H1 (cell line): ENCODE data around the gene PLIN4. TPM values are rescaled to one million over a fixed set of nuclear protein-coding genes. Genes with fewer than 3 reads are reported as not detected.

ENCODE experiments used
- CTCF ChIA-PET: fragments of 300-600 bp; sonication (Branson Sonifier 250); formaldehyde crosslinking; loops from one replicate; lab custom pipeline; 2021; ENCODE audit not compliant: partially characterized antibody; lab: Charles Lee
- POLR2A ChIA-PET: fragments of 300-600 bp; sonication (Branson Sonifier 250); formaldehyde crosslinking; loops from one replicate; lab custom pipeline; 2021; ENCODE audit warnings: inconsistent platforms; ENCODE audit not compliant: partially characterized antibody; lab: Charles Lee
- DNase-seq, 2 experiments: peaks; one replicate each; pipeline versions ENCODE4 v3.0.0 to v3.0.0-alpha.2; 2010 to 2022; ENCODE audit warnings: low spot score in 2 of 2, low read depth in 1 of 2, mixed read lengths in 1 of 2
- FAIRE-seq: peaks from 2 replicates; lab custom pipeline; 2011; peaks lifted over from hg19 to GRCh38; lab: Jason Lieb, UNC
- H2AFZ ChIP-seq: 2 replicates; pipeline ENCODE4 v1.8.1; 2012; ENCODE audit warnings: low read length, inconsistent platforms
- H2AK5ac ChIP-seq: 2 replicates; pipeline ENCODE4 v1.6.1; 2013; ENCODE audit warnings: low read depth, low read length
- H2BK120ac ChIP-seq: replicated peaks from 2 replicates; pipeline ENCODE3; 2013; ENCODE audit warnings: low read depth, low read length, inconsistent platforms
- H2BK12ac ChIP-seq: 2 replicates; pipeline ENCODE4 v1.6.1; 2013; ENCODE audit warnings: low read depth, low read length
- H2BK15ac ChIP-seq: 2 replicates; pipeline ENCODE4 v1.6.1; 2013; ENCODE audit warnings: low read length
- H2BK20ac ChIP-seq: 2 replicates; pipeline ENCODE4 v1.6.1; 2013; ENCODE audit warnings: low read length
- H2BK5ac ChIP-seq: 2 replicates; pipeline ENCODE4 v1.6.1; 2013; ENCODE audit warnings: low read depth, low read length
- H3K14ac ChIP-seq: 2 replicates; pipeline ENCODE4 v1.6.1; 2013; ENCODE audit warnings: inconsistent platforms; ENCODE audit not compliant: insufficient read length
- H3K18ac ChIP-seq: 2 replicates; pipeline ENCODE4 v1.6.1; 2013; ENCODE audit warnings: low read length; ENCODE audit errors: extremely low read depth
- H3K23ac ChIP-seq: 2 replicates; pipeline ENCODE4 v1.6.1; 2013; ENCODE audit warnings: inconsistent platforms; ENCODE audit not compliant: insufficient read length
- H3K23me2 ChIP-seq: 2 replicates; pipeline ENCODE4 v1.6.1; 2013; ENCODE audit warnings: low read depth, low read length
- H3K27ac ChIP-seq: 2 replicates; pipeline ENCODE4 v1.6.1; 2011; ENCODE audit warnings: low read depth, low read length, inconsistent platforms
- H3K27me3 ChIP-seq, 4 experiments: replicated peaks in 1 of 4; 1 replicate in 1 of 4; 2 replicates in 3 of 4; pipeline versions ENCODE4 v1.6.1 to v1.8.1; 2011 to 2013; ENCODE audit warnings: low read length in 3 of 4, mild to moderate bottlenecking in 3 of 4, inconsistent platforms in 2 of 4, mixed read lengths in 2 of 4, moderate library complexity in 1 of 4; ENCODE audit not compliant: control insufficient read depth in 3 of 4, insufficient read depth in 3 of 4; ENCODE audit errors: extremely low read depth in 1 of 4
- H3K36me3 ChIP-seq, 4 experiments: 2 replicates each; pipeline versions ENCODE4 v1.6.1 to v1.8.1; 2011 to 2013; ENCODE audit warnings: mild to moderate bottlenecking in 4 of 4, low read length in 3 of 4, moderate library complexity in 2 of 4, control low read depth in 1 of 4, inconsistent platforms in 1 of 4; ENCODE audit not compliant: insufficient read depth in 4 of 4, control insufficient read depth in 2 of 4
- H3K4ac ChIP-seq: replicated peaks from 2 replicates; pipeline ENCODE3; 2013; ENCODE audit warnings: low read length, low read depth, mixed read lengths, inconsistent platforms; ENCODE audit not compliant: insufficient read length
- H3K4me1 ChIP-seq, 4 experiments: replicated peaks in 1 of 4; 1 replicate in 1 of 4; 2 replicates in 3 of 4; pipeline versions ENCODE4 v1.6.1 to v1.8.1; 2011 to 2013; ENCODE audit warnings: low read length in 3 of 4, inconsistent platforms in 2 of 4, mixed read lengths in 1 of 4; ENCODE audit not compliant: insufficient read depth in 4 of 4, control insufficient read depth in 3 of 4
- H3K4me2 ChIP-seq, 2 experiments: 2 replicates each; pipeline versions ENCODE4 v1.6.1 to v1.8.1; 2011 to 2013; ENCODE audit warnings: low read depth in 2 of 2, low read length in 2 of 2, control low read depth in 1 of 2, inconsistent platforms in 1 of 2, mild to moderate bottlenecking in 1 of 2; ENCODE audit not compliant: insufficient read depth in 1 of 2
- H3K4me3 ChIP-seq, 4 experiments: fragments of 200-600, 300-600 bp in 1 of 4; sonication (generic), shearing (Covaris generic), sonication (Bioruptor Twin) in 1 of 4; 2 replicates each; pipeline versions ENCODE4 v1.5.1 to v1.8.1; 2011 to 2016; ENCODE audit warnings: low read length in 4 of 4, low read depth in 3 of 4, control low read depth in 2 of 4, inconsistent platforms in 2 of 4, mild to moderate bottlenecking in 2 of 4, mixed read lengths in 1 of 4, moderate library complexity in 1 of 4; ENCODE audit not compliant: insufficient read depth in 2 of 4; ENCODE audit errors: extremely low read depth in 1 of 4
- H3K56ac ChIP-seq: replicated peaks from 2 replicates; pipeline ENCODE3; 2013; ENCODE audit warnings: low read depth, mild to moderate bottlenecking, mixed read lengths, low read length, inconsistent platforms; ENCODE audit not compliant: insufficient read length
- H3K79me1 ChIP-seq: 2 replicates; pipeline ENCODE4 v1.6.1; 2013; ENCODE audit warnings: low read depth, low read length, control low read depth
- H3K79me2 ChIP-seq, 2 experiments: 2 replicates each; pipeline versions ENCODE4 v1.6.1 to v1.8.1; 2012 to 2013; ENCODE audit warnings: low read length in 2 of 2, mild to moderate bottlenecking in 2 of 2, inconsistent platforms in 1 of 2; ENCODE audit not compliant: insufficient read depth in 2 of 2, control insufficient read depth in 1 of 2
- H3K9ac ChIP-seq, 4 experiments: replicated peaks in 1 of 4; 1 replicate in 1 of 4; 2 replicates in 3 of 4; pipeline versions ENCODE4 v1.6.1 to v1.8.1; 2011 to 2013; ENCODE audit warnings: low read depth in 3 of 4, low read length in 3 of 4, control low read depth in 2 of 4, mild to moderate bottlenecking in 2 of 4, moderate library complexity in 2 of 4, inconsistent platforms in 1 of 4; ENCODE audit errors: extremely low read depth in 1 of 4
- H3K9me3 ChIP-seq, 2 experiments: 2 replicates each; pipeline versions ENCODE4 v1.6.1 to v1.8.1; 2012 to 2013; ENCODE audit warnings: mild to moderate bottlenecking in 2 of 2, moderate library complexity in 2 of 2, control low read depth in 1 of 2, inconsistent platforms in 1 of 2, low read depth in 1 of 2, low read length in 1 of 2, mixed read lengths in 1 of 2; ENCODE audit not compliant: insufficient read depth in 2 of 2
- H4K20me1 ChIP-seq, 2 experiments: replicated peaks in 1 of 2; 2 replicates each; pipeline versions ENCODE3 to v1.8.1; 2011 to 2013; ENCODE audit warnings: inconsistent platforms in 2 of 2, low read length in 2 of 2, mild to moderate bottlenecking in 1 of 2; ENCODE audit not compliant: insufficient read depth in 2 of 2, control insufficient read depth in 1 of 2
- H4K5ac ChIP-seq: 2 replicates; pipeline ENCODE4 v1.6.1; 2013; ENCODE audit warnings: low read length, low read depth, mixed read lengths, inconsistent platforms; ENCODE audit not compliant: insufficient read length
- H4K8ac ChIP-seq: 2 replicates; pipeline ENCODE4 v1.8.0; 2013; ENCODE audit warnings: mild to moderate bottlenecking, moderate library complexity, low read length, inconsistent platforms; ENCODE audit not compliant: insufficient read depth; ENCODE audit errors: extremely low read depth
- H4K91ac ChIP-seq: replicated peaks from 2 replicates; pipeline ENCODE3; 2013; ENCODE audit warnings: low read length, mixed read lengths, inconsistent platforms; ENCODE audit not compliant: insufficient read length
- EP300 ChIP-seq, 2 experiments: IDR thresholded peaks; 1 replicate in 1 of 2; 2 replicates in 1 of 2; pipeline ENCODE4 v1.6.1; 2011 to 2012; ENCODE audit warnings: low read depth in 2 of 2, low read length in 2 of 2, mild to moderate bottlenecking in 2 of 2, borderline replicate concordance in 1 of 2, inconsistent platforms in 1 of 2, moderate library complexity in 1 of 2
- NRF1 ChIP-seq: IDR thresholded peaks from 2 replicates; pipeline ENCODE4 v1.6.1; 2011; ENCODE audit warnings: mild to moderate bottlenecking, low read depth, low read length, improper control_type of control experiment
- RBBP5 ChIP-seq: IDR thresholded peaks from 2 replicates; pipeline ENCODE4 v1.7.1; 2012; ENCODE audit warnings: low read depth, mild to moderate bottlenecking, inconsistent platforms, low read length, moderate library complexity, borderline replicate concordance
- WGBS, 2 experiments: shearing (Covaris generic) in 1 of 2; methylation state at CpG; one replicate each; pipeline versions ENCODE4 v1.1.6 to v1.1.7; 2013 to 2015; ENCODE audit warnings: low lambda C conversion rate in 2 of 2, mixed read lengths in 2 of 2, inconsistent platforms in 1 of 2, low coverage in 1 of 2, missing lambda C conversion rate in 1 of 2; ENCODE audit not compliant: insufficient replicate concordance in 2 of 2, insufficient coverage in 1 of 2, insufficient read length in 1 of 2; ENCODE audit errors: extremely low coverage in 1 of 2, missing lambda C conversion rate in 1 of 2; 5-methylcytosine and 5-hydroxymethylcytosine counted together
- polyA plus RNA-seq, 7 experiments: library from polyadenylated mRNA; depleted of rRNA in 3 of 7; stranded (reverse) in 5 of 7; unstranded in 2 of 7; fragments of >200 nt in 5 of 7; fragments of 200-250 nt in 2 of 7; gene quantifications; 1 replicate in 5 of 7; 2 replicates in 1 of 7; 4 replicates in 1 of 7; pipeline versions ENCODE4 v1.2.1 to v1.2.3, GENCODE V29; 2011 to 2013; ENCODE audit warnings: missing spikeins in 2 of 7, mixed read lengths in 2 of 7
- total RNA-seq: library from RNA; stranded (reverse); fragmentation: NEBNext Ultra II Directional; extraction: Animal tissue kit (Norgen Biotek cat#: 25700); gene quantifications from 2 replicates; pipeline ENCODE4 v1.2.1, GENCODE V29; 2021

Gene PLIN4
- total and polyA plus RNA-seq, 2 of the 8 experiments (the other 6 are each of a cell fraction or from before 2014, with no cell fraction given), result 0.35 to 0.45 TPM

GRCh38 chr19:4543842-4544647, 25.8 kb upstream of the PLIN4 start:
- Histone ChIP-seq H3K9me3 (no peaks in the 10 kb centered on the region; a peak in 1 of 4 replicates), H3K4me1 (peaks cover 0 to 7% (median 2%) of the 10 kb centered on the region in 4 experiments; a peak in 3 of 7 replicates), H2BK12ac (no peak overlapping the region), H3K79me2 (no peaks in the 10 kb centered on the region), H4K8ac (peak overlapping the region; percentile 51; the same call in 1 of the 2 replicates), H3K9ac (no peak overlapping the region), H3K23ac (no peak overlapping the region), H4K20me1 (peaks cover 0 to 4% of the 10 kb centered on the region in 2 experiments), H2BK120ac (no peak overlapping the region), H3K18ac (no peak overlapping the region), H3K4ac (no peak overlapping the region), H2AK5ac (no peak overlapping the region), H4K5ac (no peak overlapping the region), H2BK15ac (no peak overlapping the region), H3K4me3 (no peak overlapping the region), H3K27me3 (no peaks in the 10 kb centered on the region), H3K36me3 (peaks cover 0 to 16% (median under 1%) of the 10 kb centered on the region in 4 experiments; a peak in 6 of 8 replicates), H2BK20ac (no peak overlapping the region), H3K4me2 (no peak overlapping the region), H3K27ac (no peak overlapping the region), H3K56ac (no peak overlapping the region), H3K14ac (no peak overlapping the region), H3K23me2 (no peaks in the 10 kb centered on the region), H2BK5ac (no peak overlapping the region), H3K79me1 (no peaks in the 10 kb centered on the region), H4K91ac (no peak overlapping the region), H2AFZ (no peak overlapping the region)
- FAIRE-seq (no peak), DNase-seq (no peak)
- POLR2A ChIA-PET, result interaction anchor here (1.1 kb wide), 1 partner anchor 95 kb away, joined by 3 read pairs; no protein-coding TSS in a partner anchor
- CTCF ChIA-PET, result interaction anchor here (1.6 to 2.1 kb wide), 2 partner anchors 19 to 92 kb away, joined by 4 to 8 read pairs; no protein-coding TSS in a partner anchor
- 98% methylated on average over 25 of the region's 87 CpGs; no CpG with 5 or more reads in 1 of the 2 experiments for WGBS, 2 experiments
- TF ChIP-seq RBBP5, result no peak
- TF ChIP-seq NRF1, result no peak
- no peak for TF ChIP-seq EP300 (IDR thresholded peaks at IDR 0.05; ENCODE audit: borderline replicate concordance in 1 of 2, low read depth in 2 of 2, low read length in 2 of 2)
